SJSA1 (cell line): ENCODE measurements around the gene GDF7. TPM values are rescaled to one million over a fixed set of nuclear protein-coding genes. Genes with fewer than 3 reads are reported as not detected.

ENCODE experiments used
- DNase-seq, 2 experiments: peaks; one replicate each; pipeline ENCODE4 v3.0.0-alpha.2; 2015 to 2020; ENCODE audit warnings: low spot score in 2 of 2, low read depth in 1 of 2
- H3K27ac ChIP-seq: fragments of 250-450 bp; sonication (Bioruptor Pico); 2 replicates; pipeline ENCODE4 v1.5.1; 2020; ENCODE audit warnings: mild to moderate bottlenecking, moderate library complexity
- H3K27me3 ChIP-seq: fragments of 250-450 bp; sonication (Bioruptor Pico); replicated peaks from 2 replicates; pipeline ENCODE4 v1.5.1; 2020; ENCODE audit warnings: mild to moderate bottlenecking, moderate library complexity
- H3K36me3 ChIP-seq: fragments of 250-450 bp; sonication (Bioruptor Pico); 2 replicates; pipeline ENCODE4 v1.5.1; 2020; ENCODE audit warnings: mild to moderate bottlenecking
- H3K4me1 ChIP-seq: fragments of 250-450 bp; sonication (Bioruptor Pico); replicated peaks from 2 replicates; pipeline ENCODE4 v1.6.1; 2021; ENCODE audit warnings: mild to moderate bottlenecking
- H3K4me3 ChIP-seq: fragments of 250-450 bp; sonication (Bioruptor Pico); 2 replicates; pipeline ENCODE4 v1.5.1; 2020; ENCODE audit warnings: mild to moderate bottlenecking
- H3K9me3 ChIP-seq: fragments of 250-450 bp; sonication (Bioruptor Pico); replicated peaks from 2 replicates; pipeline ENCODE4 v1.5.1; 2020; ENCODE audit warnings: mild to moderate bottlenecking
- total RNA-seq: library from RNA; depleted of rRNA; stranded (reverse); fragments of >200 nt; shearing (Covaris generic); gene quantifications from 2 replicates; pipeline ENCODE4 v1.2.3, GENCODE V29; 2014

GDF7 gene
- total RNA-seq, 1 experiment from 2014 or later = 0.03 TPM

GRCh38 chr2:20672201-20672951, 5.4 kb downstream of the GDF7 start:
- H3K4me1 ChIP-seq = peaks cover 3% of the 10 kb centered on the region
- no peak overlapping the region for H3K4me3 ChIP-seq
- no peak overlapping the region for H3K27ac ChIP-seq
- H3K27me3 ChIP-seq = peaks cover 16% of the 10 kb centered on the region
- H3K36me3 ChIP-seq = no peaks in the 10 kb centered on the region
- no peak for DNase-seq
- H3K9me3 ChIP-seq = no peaks in the 10 kb centered on the region

GRCh38 chr2:20673686-20674308, 6.9 kb downstream of the GDF7 start:
- Histone ChIP-seq H3K9me3 (no peaks in the 10 kb centered on the region), H3K27me3 (peaks cover 4% of the 10 kb centered on the region; the same call in 1 of the 2 replicates), H3K4me3 (no peak overlapping the region), H3K27ac (no peak overlapping the region), H3K36me3 (no peaks in the 10 kb centered on the region), H3K4me1 (no peaks in the 10 kb centered on the region)
- DNase-seq = no peak

- H3K27ac ChIP-seq = no peak overlapping the region
These were observed 7.5 kb downstream of the GDF7 start for GRCh38 chr2:20674309-20674965.

GRCh38 chr2:20674974-20675679, 8.2 kb downstream of the GDF7 start:
- peaks cover 4% of the 10 kb centered on the region; the same call in 1 of the 2 replicates for H3K27me3 ChIP-seq
- H3K4me1 ChIP-seq = no peaks in the 10 kb centered on the region
- no peak overlapping the region for H3K27ac ChIP-seq
- H3K36me3 ChIP-seq = no peaks in the 10 kb centered on the region
- no peaks in the 10 kb centered on the region for H3K9me3 ChIP-seq
- no peak overlapping the region for H3K4me3 ChIP-seq
- no peak for DNase-seq

More at GRCh38 chr2:20674309-20674965, 7.5 kb downstream of the GDF7 start:
- H3K36me3 ChIP-seq = no peaks in the 10 kb centered on the region
- peaks cover 4% of the 10 kb centered on the region; the same call in 1 of the 2 replicates for H3K27me3 ChIP-seq
- H3K4me1 ChIP-seq = no peaks in the 10 kb centered on the region
- DNase-seq = no peak
- no peaks in the 10 kb centered on the region for H3K9me3 ChIP-seq
- H3K4me3 ChIP-seq = no peak overlapping the region

GRCh38 chr2:20675701-20676352, 8.9 kb downstream of the GDF7 start:
- Histone ChIP-seq H3K4me1 (no peaks in the 10 kb centered on the region), H3K9me3 (no peaks in the 10 kb centered on the region), H3K27ac (no peak overlapping the region), H3K4me3 (no peak overlapping the region), H3K27me3 (peaks cover 4% of the 10 kb centered on the region; the same call in 1 of the 2 replicates), H3K36me3 (no peaks in the 10 kb centered on the region)
- DNase-seq = no peak

GRCh38 chr2:20676353-20677215, 9.6 kb downstream of the GDF7 start:
- no peaks in the 10 kb centered on the region for H3K36me3 ChIP-seq
- H3K27me3 ChIP-seq = peaks cover 4% of the 10 kb centered on the region; the same call in 1 of the 2 replicates
- H3K4me3 ChIP-seq = no peak overlapping the region
- no peak overlapping the region for H3K27ac ChIP-seq
- H3K4me1 ChIP-seq = no peaks in the 10 kb centered on the region
- no peaks in the 10 kb centered on the region for H3K9me3 ChIP-seq
- DNase-seq = no peak

GRCh38 chr2:20677301-20678085, 10.5 kb downstream of the GDF7 start:
- Histone ChIP-seq H3K27me3 (peaks cover 4% of the 10 kb centered on the region; the same call in 1 of the 2 replicates), H3K9me3 (no peaks in the 10 kb centered on the region), H3K36me3 (no peaks in the 10 kb centered on the region; the same call in 1 of the 2 replicates), H3K4me3 (no peak overlapping the region), H3K4me1 (no peaks in the 10 kb centered on the region), H3K27ac (no peak overlapping the region)
- no peak for DNase-seq

GRCh38 chr2:20678086-20678395, 11.1 kb downstream of the GDF7 start:
- no peaks in the 10 kb centered on the region for H3K9me3 ChIP-seq
- no peak for DNase-seq
- peaks cover 3% of the 10 kb centered on the region; the same call in 1 of the 2 replicates for H3K27me3 ChIP-seq
- no peaks in the 10 kb centered on the region for H3K4me1 ChIP-seq
- peaks cover 4% of the 10 kb centered on the region; the same call in 1 of the 2 replicates for H3K36me3 ChIP-seq
- no peak overlapping the region for H3K4me3 ChIP-seq
- no peak overlapping the region for H3K27ac ChIP-seq

- Histone ChIP-seq H3K36me3 (peaks cover 4% of the 10 kb centered on the region; the same call in 1 of the 2 replicates), H3K4me1 (no peaks in the 10 kb centered on the region), H3K9me3 (no peaks in the 10 kb centered on the region), H3K27me3 (no peaks in the 10 kb centered on the region), H3K27ac (no peak overlapping the region), H3K4me3 (no peak overlapping the region)
- no peak for DNase-seq
These were observed 11.8 kb downstream of the GDF7 start for GRCh38 chr2:20678780-20679179.

GRCh38 chr2:20680744-20681375, 13.9 kb downstream of the GDF7 start:
- H3K4me1 ChIP-seq = no peaks in the 10 kb centered on the region
- no peak overlapping the region for H3K27ac ChIP-seq
- no peaks in the 10 kb centered on the region for H3K9me3 ChIP-seq
- H3K4me3 ChIP-seq = no peak overlapping the region
- DNase-seq = no peak
- no peaks in the 10 kb centered on the region for H3K27me3 ChIP-seq
- peaks cover 7% of the 10 kb centered on the region; the same call in 1 of the 2 replicates for H3K36me3 ChIP-seq

- no peaks in the 10 kb centered on the region for H3K27me3 ChIP-seq
- no peak overlapping the region for H3K4me3 ChIP-seq
- H3K27ac ChIP-seq = no peak overlapping the region
- H3K9me3 ChIP-seq = no peaks in the 10 kb centered on the region
- H3K4me1 ChIP-seq = no peaks in the 10 kb centered on the region
- peaks cover 14% of the 10 kb centered on the region; the same call in 1 of the 2 replicates for H3K36me3 ChIP-seq
- DNase-seq = no peak
These were observed 15.4 kb downstream of the GDF7 start for GRCh38 chr2:20682167-20682920.
